ENCODE measurements around the gene EPS8L2.
"Not testable (repeated sequence)": the region's sequence is repeated elsewhere in the genome, so short reads cannot be mapped to it uniquely, and the experiment has no call there.

EPS8L2 gene

GRCh38 chr11:733072-733471 lies 27.0 kb downstream of the EPS8L2 start:
- Histone ChIP-seq H3K9ac (ENCODE audit: low read depth, low read length) (no peak overlapping the region), H3K36me3 (ENCODE audit: insufficient read depth, low read length) (no peaks in the 10 kb centered on the region), H3K9me3 (replicated peaks; ENCODE audit: low read length) (no peaks in the 10 kb centered on the region), H3K4me3 (ENCODE audit: low read length) (no peak overlapping the region), H3K4me1 (ENCODE audit: control insufficient read depth, insufficient read depth, low read length) (peaks cover 12% of the 10 kb centered on the region), H3K4me2 (ENCODE audit: low read length) (no peak overlapping the region), H3K27me3 (ENCODE audit: control insufficient read depth, insufficient read depth, low read length) (peaks cover 18% of the 10 kb centered on the region)

GRCh38 chr11:734541-734940 lies 28.5 kb downstream of the EPS8L2 start:
- H3K4me1 ChIP-seq (ENCODE audit: control insufficient read depth, insufficient read depth, low read length); H3K9ac ChIP-seq (ENCODE audit: low read depth, low read length): not testable (repeated sequence)

GRCh38 chr11:737366-737765 lies 31.3 kb downstream of the EPS8L2 start:
- Histone ChIP-seq H3K4me2 (ENCODE audit: low read length) (no peak overlapping the region), H3K4me3 (ENCODE audit: low read length) (no peak overlapping the region), H3K9ac (ENCODE audit: low read depth, low read length) (no peak overlapping the region), H3K27me3 (ENCODE audit: control insufficient read depth, insufficient read depth, low read length) (peaks cover 18% of the 10 kb centered on the region), H3K4me1 (ENCODE audit: control insufficient read depth, insufficient read depth, low read length) (no peaks in the 10 kb centered on the region), H3K36me3 (ENCODE audit: insufficient read depth, low read length) (no peaks in the 10 kb centered on the region), H3K9me3 (replicated peaks; ENCODE audit: low read length) (no peaks in the 10 kb centered on the region)

More at GRCh38 chr11:734541-734940, 28.5 kb downstream of the EPS8L2 start:
- H3K4me3 ChIP-seq (ENCODE audit: low read length); H3K4me2 ChIP-seq (ENCODE audit: low read length); H3K36me3 ChIP-seq (ENCODE audit: insufficient read depth, low read length); H3K9me3 ChIP-seq (replicated peaks; ENCODE audit: low read length): not testable (repeated sequence)
- peaks cover 18% of the 10 kb centered on the region for H3K27me3 ChIP-seq (ENCODE audit: control insufficient read depth, insufficient read depth, low read length)

GRCh38 chr11:737899-738298 lies 31.9 kb downstream of the EPS8L2 start:
- H3K4me2 ChIP-seq (ENCODE audit: low read length); H3K4me1 ChIP-seq (ENCODE audit: control insufficient read depth, insufficient read depth, low read length); H3K9me3 ChIP-seq (replicated peaks; ENCODE audit: low read length); H3K4me3 ChIP-seq (ENCODE audit: low read length); H3K9ac ChIP-seq (ENCODE audit: low read depth, low read length); H3K36me3 ChIP-seq (ENCODE audit: insufficient read depth, low read length): not testable (repeated sequence)
- H3K27me3 ChIP-seq (ENCODE audit: control insufficient read depth, insufficient read depth, low read length) = peaks cover 18% of the 10 kb centered on the region

- H3K4me1 ChIP-seq (ENCODE audit: control insufficient read depth, insufficient read depth, low read length) = peaks cover 6% of the 10 kb centered on the region
- no peak overlapping the region for H3K4me2 ChIP-seq (ENCODE audit: low read length)
- no peak overlapping the region for H3K9ac ChIP-seq (ENCODE audit: low read depth, low read length)
- H3K9me3 ChIP-seq (replicated peaks; ENCODE audit: low read length) = no peaks in the 10 kb centered on the region
- no peaks in the 10 kb centered on the region for H3K36me3 ChIP-seq (ENCODE audit: insufficient read depth, low read length)
- H3K4me3 ChIP-seq (ENCODE audit: low read length) = no peak overlapping the region
- H3K27me3 ChIP-seq (ENCODE audit: control insufficient read depth, insufficient read depth, low read length) = peaks cover 8% of the 10 kb centered on the region
Observed at GRCh38 chr11:742156-742546, 36.1 kb downstream of the EPS8L2 start.

- no peaks in the 10 kb centered on the region for H3K9me3 ChIP-seq (replicated peaks; ENCODE audit: low read length)
- H3K27me3 ChIP-seq (ENCODE audit: control insufficient read depth, insufficient read depth, low read length) = peaks cover 2% of the 10 kb centered on the region
- no peak overlapping the region for H3K4me3 ChIP-seq (ENCODE audit: low read length)
- no peak overlapping the region for H3K9ac ChIP-seq (ENCODE audit: low read depth, low read length)
- peaks cover 6% of the 10 kb centered on the region for H3K4me1 ChIP-seq (ENCODE audit: control insufficient read depth, insufficient read depth, low read length)
- no peak overlapping the region for H3K4me2 ChIP-seq (ENCODE audit: low read length)
- no peaks in the 10 kb centered on the region for H3K36me3 ChIP-seq (ENCODE audit: insufficient read depth, low read length)
Observed at GRCh38 chr11:742571-743201, 36.7 kb downstream of the EPS8L2 start.

GRCh38 chr11:745428-745827 lies 39.4 kb downstream of the EPS8L2 start:
- Histone ChIP-seq H3K9me3 (replicated peaks; ENCODE audit: low read length) (no peaks in the 10 kb centered on the region), H3K4me2 (ENCODE audit: low read length) (no peak overlapping the region), H3K4me1 (ENCODE audit: control insufficient read depth, insufficient read depth, low read length) (peaks cover 19% of the 10 kb centered on the region), H3K9ac (ENCODE audit: low read depth, low read length) (no peak overlapping the region), H3K27me3 (ENCODE audit: control insufficient read depth, insufficient read depth, low read length) (no peaks in the 10 kb centered on the region), H3K4me3 (ENCODE audit: low read length) (no peak overlapping the region), H3K36me3 (ENCODE audit: insufficient read depth, low read length) (peaks cover 5% of the 10 kb centered on the region)

- H3K9me3 ChIP-seq (replicated peaks; ENCODE audit: low read length) = no peaks in the 10 kb centered on the region
- no peaks in the 10 kb centered on the region for H3K27me3 ChIP-seq (ENCODE audit: control insufficient read depth, insufficient read depth, low read length)
- peak overlapping the region; percentile 82 for H3K4me3 ChIP-seq (ENCODE audit: low read length)
- H3K4me2 ChIP-seq (ENCODE audit: low read length) = peak overlapping the region; percentile 95
- peaks cover 19% of the 10 kb centered on the region for H3K4me1 ChIP-seq (ENCODE audit: control insufficient read depth, insufficient read depth, low read length)
- H3K36me3 ChIP-seq (ENCODE audit: insufficient read depth, low read length) = peaks cover 5% of the 10 kb centered on the region
- H3K9ac ChIP-seq (ENCODE audit: low read depth, low read length) = peak overlapping the region; percentile 93
Observed at GRCh38 chr11:746289-747157, 40.5 kb downstream of the EPS8L2 start.

- Histone ChIP-seq H3K4me3 (ENCODE audit: low read length) (peak within 1 kb of the TSS; percentile 82), H3K9ac (ENCODE audit: low read depth, low read length) (peak within 1 kb of the TSS; percentile 93), H3K9me3 (replicated peaks; ENCODE audit: low read length) (no peaks in the 10 kb centered on the region), H3K4me1 (ENCODE audit: control insufficient read depth, insufficient read depth, low read length) (peaks cover 19% of the 10 kb centered on the region), H3K4me2 (ENCODE audit: low read length) (peak within 1 kb of the TSS; percentile 95), H3K27me3 (ENCODE audit: control insufficient read depth, insufficient read depth, low read length) (no peaks in the 10 kb centered on the region), H3K36me3 (ENCODE audit: insufficient read depth, low read length) (peaks cover 7% of the 10 kb centered on the region)
Observed at GRCh38 chr11:747158-748006, 41.4 kb downstream of the EPS8L2 start, which contains the start of gene TALDO1. Gene TALDO1 (plus strand): TSS chr11:747464. CDS start chr11:747482, 18 bp downstream.

- peak overlapping the region; percentile 93 for H3K9ac ChIP-seq (ENCODE audit: low read depth, low read length)
- peak overlapping the region; percentile 82 for H3K4me3 ChIP-seq (ENCODE audit: low read length)
- H3K4me1 ChIP-seq (ENCODE audit: control insufficient read depth, insufficient read depth, low read length) = peaks cover 19% of the 10 kb centered on the region
- peaks cover 12% of the 10 kb centered on the region for H3K36me3 ChIP-seq (ENCODE audit: insufficient read depth, low read length)
- no peaks in the 10 kb centered on the region for H3K27me3 ChIP-seq (ENCODE audit: control insufficient read depth, insufficient read depth, low read length)
- H3K9me3 ChIP-seq (replicated peaks; ENCODE audit: low read length) = no peaks in the 10 kb centered on the region
- H3K4me2 ChIP-seq (ENCODE audit: low read length) = peak overlapping the region; percentile 95
Observed at GRCh38 chr11:748007-748359, 42.0 kb downstream of the EPS8L2 start.

GRCh38 chr11:749731-750130 lies 43.7 kb downstream of the EPS8L2 start:
- Histone ChIP-seq H3K9me3 (replicated peaks; ENCODE audit: low read length) (no peaks in the 10 kb centered on the region), H3K4me1 (ENCODE audit: control insufficient read depth, insufficient read depth, low read length) (peaks cover 19% of the 10 kb centered on the region), H3K9ac (ENCODE audit: low read depth, low read length) (peak overlapping the region; percentile 93), H3K4me3 (ENCODE audit: low read length) (no peak overlapping the region), H3K27me3 (ENCODE audit: control insufficient read depth, insufficient read depth, low read length) (no peaks in the 10 kb centered on the region), H3K36me3 (ENCODE audit: insufficient read depth, low read length) (peaks cover 15% of the 10 kb centered on the region), H3K4me2 (ENCODE audit: low read length) (peak overlapping the region; percentile 56)
